D721Med (cell line): ENCODE data around the gene VWA8.
"Not testable (repeated sequence)": the region's sequence is repeated elsewhere in the genome, so short reads cannot be mapped to it uniquely, and the experiment has no call there.

ENCODE experiments used
- DNase-seq: peaks from one replicate; pipeline ENCODE4 v3.0.0; 2011; ENCODE audit warnings: low spot score; ENCODE audit not compliant: insufficient read length
- FAIRE-seq: peaks from 2 replicates; lab custom pipeline; 2011; peaks lifted over from hg19 to GRCh38; lab: Jason Lieb, UNC
- TF ChIP-seq, protein P1 (sequence below): IDR thresholded peaks from 2 replicates; pipeline ENCODE4 v1.5.1; 2012; ENCODE audit warnings: mild to moderate bottlenecking, control low read depth; ENCODE audit not compliant: insufficient read depth; ENCODE audit errors: missing control alignments

The VWA8 gene

DNA sequence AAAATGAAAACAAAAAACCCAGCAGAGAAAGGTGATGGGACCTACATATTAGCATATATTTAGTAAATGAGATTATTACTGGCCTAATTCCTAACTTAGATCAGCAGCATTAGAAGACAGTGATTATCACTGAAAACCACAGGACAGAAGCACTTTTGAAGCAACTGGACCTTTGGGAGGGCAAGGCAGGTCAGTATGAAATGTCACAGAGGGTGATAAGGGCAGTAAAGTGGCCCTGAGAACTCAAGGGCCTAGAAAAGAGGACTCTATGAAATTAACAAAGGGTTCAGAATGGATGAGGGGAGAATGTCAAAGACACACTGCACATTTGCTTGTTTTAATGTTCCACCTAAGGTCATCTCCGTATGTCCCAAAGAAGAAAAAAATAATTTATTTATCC, 148.7 kb downstream of the VWA8 start:
- TF ChIP-seq, protein P1, sequence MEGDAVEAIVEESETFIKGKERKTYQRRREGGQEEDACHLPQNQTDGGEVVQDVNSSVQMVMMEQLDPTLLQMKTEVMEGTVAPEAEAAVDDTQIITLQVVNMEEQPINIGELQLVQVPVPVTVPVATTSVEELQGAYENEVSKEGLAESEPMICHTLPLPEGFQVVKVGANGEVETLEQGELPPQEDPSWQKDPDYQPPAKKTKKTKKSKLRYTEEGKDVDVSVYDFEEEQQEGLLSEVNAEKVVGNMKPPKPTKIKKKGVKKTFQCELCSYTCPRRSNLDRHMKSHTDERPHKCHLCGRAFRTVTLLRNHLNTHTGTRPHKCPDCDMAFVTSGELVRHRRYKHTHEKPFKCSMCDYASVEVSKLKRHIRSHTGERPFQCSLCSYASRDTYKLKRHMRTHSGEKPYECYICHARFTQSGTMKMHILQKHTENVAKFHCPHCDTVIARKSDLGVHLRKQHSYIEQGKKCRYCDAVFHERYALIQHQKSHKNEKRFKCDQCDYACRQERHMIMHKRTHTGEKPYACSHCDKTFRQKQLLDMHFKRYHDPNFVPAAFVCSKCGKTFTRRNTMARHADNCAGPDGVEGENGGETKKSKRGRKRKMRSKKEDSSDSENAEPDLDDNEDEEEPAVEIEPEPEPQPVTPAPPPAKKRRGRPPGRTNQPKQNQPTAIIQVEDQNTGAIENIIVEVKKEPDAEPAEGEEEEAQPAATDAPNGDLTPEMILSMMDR: no peak
- no peak for DNase-seq
- no peak for FAIRE-seq

DNA sequence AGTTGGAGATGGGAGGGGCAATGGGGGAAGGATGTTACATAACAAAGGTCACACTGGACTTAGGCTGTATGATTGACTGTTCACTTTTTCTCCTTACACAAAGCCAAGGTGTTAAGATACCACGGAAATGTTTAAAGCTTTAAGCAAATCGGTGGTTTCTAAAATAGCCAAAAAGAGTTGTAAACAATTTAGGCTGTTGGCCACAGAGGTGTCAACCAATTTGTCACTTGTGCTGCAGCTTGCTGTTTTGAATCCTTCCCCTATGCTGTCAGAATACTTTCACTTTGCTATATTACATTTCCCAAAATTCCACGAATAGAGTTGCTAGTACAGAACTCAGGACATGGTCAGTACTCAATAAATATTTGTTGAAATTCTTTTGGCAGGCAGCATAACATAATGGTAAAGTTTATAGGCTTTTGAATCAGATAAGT, 149.3 kb downstream of the VWA8 start:
- TF ChIP-seq, protein P1: no peak
- FAIRE-seq (no peak), DNase-seq (no peak)

DNA sequence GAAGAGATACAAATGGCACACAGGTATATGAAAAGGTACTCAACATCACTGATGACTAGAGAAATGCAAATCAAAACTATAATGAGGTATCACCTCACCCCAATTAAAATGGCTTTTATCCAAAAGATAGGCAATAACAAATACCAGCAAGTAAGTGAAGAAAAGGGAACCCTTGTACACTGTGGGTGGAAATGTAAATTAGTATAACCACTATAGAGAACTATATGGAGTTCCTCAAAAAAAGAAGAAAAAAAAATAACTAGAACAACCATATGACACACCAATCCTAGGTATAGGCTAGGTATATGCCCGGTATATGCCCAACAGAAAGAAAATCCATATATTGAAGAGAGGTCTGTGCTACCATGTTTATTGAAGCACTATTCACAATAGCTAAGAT, 150.9 kb downstream of the VWA8 start:
- TF ChIP-seq, protein P1: no peak
- DNase-seq: no peak

DNA sequence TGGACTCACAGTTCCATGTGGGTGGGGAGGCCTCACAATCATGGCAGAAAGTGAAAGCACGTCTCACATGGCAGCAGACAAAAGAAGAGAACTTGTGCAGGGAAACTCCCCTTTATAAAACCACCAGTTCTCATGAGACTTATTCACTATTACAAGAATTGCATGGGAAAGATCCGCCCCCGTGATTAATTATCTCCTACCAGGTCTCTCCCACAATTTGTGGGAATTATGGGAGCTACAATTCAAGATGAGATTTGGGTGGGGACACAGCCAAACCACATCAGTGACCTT, 157.5 kb downstream of the VWA8 start:
- not testable (repeated sequence) for FAIRE-seq, DNase-seq

More for the DNA sequence above, 150.9 kb downstream of the VWA8 start:
- no peak for FAIRE-seq

DNA sequence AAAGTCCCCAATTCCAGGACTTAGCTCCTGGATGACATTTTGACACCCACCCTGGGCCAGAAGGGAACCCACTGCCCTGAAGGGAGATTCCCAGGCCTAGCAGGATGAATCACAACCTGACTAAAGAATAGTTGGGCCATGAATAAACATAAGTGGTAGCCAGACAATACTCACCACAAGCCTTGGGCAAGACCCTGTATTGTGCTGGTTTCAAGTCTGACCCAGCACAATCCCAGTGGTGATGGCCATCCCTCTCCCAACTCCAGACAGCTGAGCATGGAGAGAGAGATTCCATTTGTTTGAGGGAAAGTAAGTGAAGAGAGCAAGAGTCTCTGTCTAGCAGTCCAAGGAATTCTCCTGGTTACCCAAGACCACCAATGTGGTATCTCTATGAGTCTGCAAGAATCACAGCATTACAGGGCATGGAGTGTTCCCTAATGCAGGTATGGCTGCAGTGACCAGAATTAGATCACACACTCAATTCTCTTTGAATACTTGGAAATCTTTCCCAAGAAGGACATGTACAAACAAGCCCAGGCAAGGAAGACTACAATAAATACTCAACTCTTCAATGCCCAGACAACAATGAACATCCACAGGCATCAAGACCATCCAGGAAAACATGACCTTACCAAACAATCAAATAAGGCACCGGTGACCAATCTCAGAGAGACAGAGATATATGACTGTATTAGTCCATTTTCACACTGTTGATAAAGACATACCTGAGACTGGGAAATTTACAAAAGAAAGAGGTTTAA, 158.0 kb downstream of the VWA8 start:
- peak; percentile 6 for FAIRE-seq
- TF ChIP-seq, protein P1: no peak
- DNase-seq: no peak

DNA sequence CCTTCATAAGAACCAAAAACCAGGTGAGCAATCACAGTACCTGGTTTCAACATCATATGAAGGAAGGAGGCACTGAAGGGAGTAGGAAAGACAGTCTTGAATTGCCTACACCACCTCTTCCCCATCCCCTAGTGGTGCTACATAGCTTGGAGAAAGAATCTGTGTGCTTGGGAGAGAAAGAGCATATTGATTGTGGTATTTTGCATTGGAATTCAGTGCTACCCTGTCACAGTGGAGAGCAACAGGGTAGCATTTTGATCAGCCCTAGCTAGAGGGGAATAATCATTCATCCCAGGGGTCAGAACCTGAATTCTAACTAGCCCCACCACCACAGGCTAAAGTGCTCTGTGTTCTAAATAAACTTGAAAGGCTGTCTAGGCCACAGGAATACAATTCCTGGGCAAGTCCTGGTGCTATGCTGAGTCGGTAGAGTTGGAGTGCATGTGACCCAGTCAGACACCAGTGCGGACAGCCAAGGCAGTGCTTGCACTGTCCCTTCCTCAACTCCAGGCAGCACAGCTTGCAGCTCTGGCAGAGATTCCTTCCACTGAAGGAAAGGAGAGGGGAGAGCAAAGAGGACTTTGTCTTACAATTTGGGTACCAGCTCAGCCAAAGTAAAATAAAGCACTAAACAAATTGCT, 158.7 kb downstream of the VWA8 start:
- FAIRE-seq (no peak), DNase-seq (no peak)
- TF ChIP-seq, protein P1: no peak

DNA sequence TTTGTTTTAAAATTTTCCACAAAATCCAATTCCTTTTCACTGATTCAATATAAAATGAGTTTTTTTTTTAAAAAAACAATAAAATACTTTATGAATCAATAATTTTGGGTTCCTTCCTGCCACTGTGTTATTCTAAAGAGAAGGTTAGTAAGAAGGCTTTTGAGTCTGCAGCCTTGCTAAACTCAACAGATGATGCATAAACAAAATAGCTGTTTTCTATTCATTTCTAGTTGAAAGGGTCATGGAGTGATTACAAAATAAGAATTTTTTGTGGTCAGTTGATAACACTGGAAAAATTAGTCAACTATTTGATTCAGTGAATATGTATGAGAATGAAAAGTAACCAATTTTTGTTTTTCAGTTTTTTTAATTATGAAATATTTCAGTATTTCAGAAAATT, 169.9 kb downstream of the VWA8 start:
- DNase-seq (no peak), FAIRE-seq (no peak)
- TF ChIP-seq, protein P1: no peak
